ENCODE data around the gene MACROD2. TPM values are rescaled to one million over a fixed set of nuclear protein-coding genes. Genes with fewer than 3 reads are reported as not detected.

MACROD2 gene
- polyA plus RNA-seq, 2 of the 4 experiments (the other 2 are of a cell fraction) = 0.96 to 1.3 TPM

- Histone ChIP-seq H3K4me1 (no peaks in the 10 kb centered on the region), H3K4me2 (no peak overlapping the region), H3K9me3 (no peaks in the 10 kb centered on the region), H3K27ac (no peak overlapping the region), H3K4me3 (no peak overlapping the region)
- ATAC-seq (no peak), FAIRE-seq (no peak), DNase-seq (ENCODE audit: low read depth in 1 of 2, low spot score in 1 of 2) (no peak)
- ChIA-PET POLR2A (no interaction called here), CTCF (no interaction called here)
- WGBS (ENCODE audit: missing lambda C conversion rate) = 70% methylated on average over 4 of the region's 4 CpGs
- TF ChIP-seq NFE2L2 (conservative IDR thresholded peaks at IDR 0.05; ENCODE audit: low read length) (no peak), MAFK (IDR thresholded peaks at IDR 0.05; ENCODE audit: partially characterized antibody) (peak; percentile 43)
Observed at GRCh38 chr20:14282140-14282539, 286.8 kb downstream of the MACROD2 start.

DNA sequence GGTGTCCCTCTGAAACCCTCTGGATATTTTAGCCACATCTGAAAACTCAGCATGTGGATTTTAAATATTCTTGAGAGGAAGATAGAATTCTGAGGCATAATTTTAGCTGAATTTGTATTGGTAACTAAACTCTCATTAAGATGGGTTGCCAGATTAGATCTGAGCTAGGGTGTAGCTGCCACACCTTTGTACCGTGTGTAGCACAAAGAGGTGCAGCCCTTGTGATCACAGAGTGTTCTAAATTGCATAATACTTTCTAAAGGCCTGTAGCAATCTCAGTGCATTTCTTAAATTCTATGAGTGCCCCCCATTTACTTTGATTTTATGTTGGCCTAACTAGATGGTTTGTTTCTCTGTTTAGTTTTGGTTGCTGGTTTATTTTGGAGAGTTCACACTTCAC is 289.1 kb downstream of the MACROD2 start:
- no peak for ATAC-seq
- no peak for DNase-seq (ENCODE audit: low read depth in 1 of 2, low spot score in 1 of 2)
- Histone ChIP-seq H3K4me2 (no peak overlapping the region), H3K9me3 (no peaks in the 10 kb centered on the region), H3K27ac (no peak overlapping the region; a peak in 1 of 6 replicates), H3K4me3 (no peak overlapping the region), H3K4me1 (peaks cover 10% of the 10 kb centered on the region; the same call in 1 of the 3 replicates)
- 61% methylated on average over 1 of the region's 1 CpG for WGBS (ENCODE audit: missing lambda C conversion rate)
- ChIA-PET POLR2A (no interaction called here), CTCF (interaction anchor here (0.6 to 0.9 kb wide), 2 partner anchors 12 to 578 kb away, joined by 3 read pairs; no protein-coding TSS in a partner anchor)
- no peak for FAIRE-seq
- TF ChIP-seq HOXB13 (CRISPR knock-in tag; IDR thresholded peaks at IDR 0.05; ENCODE audit: low read depth) (no peak), BCL3 (IDR thresholded peaks at IDR 0.05) (no peak), MAZ (IDR thresholded peaks at IDR 0.05; ENCODE audit: borderline replicate concordance, low read depth, low read length) (no peak), CEBPB (IDR thresholded peaks at IDR 0.05) (no peak)

GRCh38 chr20:14288341-14289330 is 293.3 kb downstream of the MACROD2 start:
- H3K4me1 ChIP-seq = peaks cover 11% of the 10 kb centered on the region; the same call in 1 of the 3 replicates
- H3K4me2 ChIP-seq = peak overlapping the region; percentile 28; the same call in 2 of the 3 replicates
- no peak for FAIRE-seq
- POLR2A ChIA-PET = no interaction called here
- no peak overlapping the region for H3K4me3 ChIP-seq
- peak overlapping the region in 1 of 2 experiments; percentile 6; a peak in 1 of 6 replicates for H3K27ac ChIP-seq
- peak; percentile 83 to 89 for ATAC-seq
- peak; percentile 33 to 42 for DNase-seq (ENCODE audit: low read depth in 1 of 2, low spot score in 1 of 2)
- CTCF ChIA-PET = no interaction called here
- H3K9me3 ChIP-seq = no peaks in the 10 kb centered on the region
- no peak for TF ChIP-seq FOSL2 (IDR thresholded peaks at IDR 0.05)
- TF ChIP-seq FOSL2 (CRISPR knock-in tag; IDR thresholded peaks at IDR 0.05) = peak; percentile 39
- no peak for TF ChIP-seq ELK1 (IDR thresholded peaks at IDR 0.05; ENCODE audit: low read depth, low read length)
- 32% methylated on average over 3 of the region's 3 CpGs for WGBS (ENCODE audit: missing lambda C conversion rate)

DNA sequence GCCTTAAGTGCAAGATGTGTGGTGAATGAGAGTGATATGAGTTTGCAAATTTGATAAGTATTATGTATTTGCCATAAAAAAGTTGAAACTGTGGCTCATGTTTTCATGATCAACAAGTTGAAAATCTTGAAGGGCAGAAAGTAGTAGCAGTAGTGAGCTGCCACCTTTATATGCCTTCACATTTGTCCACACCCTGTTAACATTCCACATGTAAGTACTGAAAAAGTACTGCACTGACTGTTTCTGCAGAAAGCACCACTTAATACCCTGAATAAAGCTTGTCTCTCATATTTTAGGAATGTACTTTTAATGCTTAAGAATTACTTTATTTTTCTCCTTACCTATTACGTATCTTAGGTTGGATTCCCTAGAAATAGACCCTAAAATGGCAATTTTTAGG is 296.2 kb downstream of the MACROD2 start:
- no peak overlapping the region for H3K27ac ChIP-seq
- peaks cover 11% of the 10 kb centered on the region; the same call in 1 of the 3 replicates for H3K4me1 ChIP-seq
- DNase-seq (ENCODE audit: low read depth in 1 of 2, low spot score in 1 of 2) (no peak), FAIRE-seq (peak; percentile 90), ATAC-seq (no peak)
- no peaks in the 10 kb centered on the region for H3K9me3 ChIP-seq
- no peak overlapping the region for H3K4me2 ChIP-seq
- WGBS (ENCODE audit: missing lambda C conversion rate) = 66% methylated on average over 1 of the region's 1 CpG
- TF ChIP-seq, protein P1, sequence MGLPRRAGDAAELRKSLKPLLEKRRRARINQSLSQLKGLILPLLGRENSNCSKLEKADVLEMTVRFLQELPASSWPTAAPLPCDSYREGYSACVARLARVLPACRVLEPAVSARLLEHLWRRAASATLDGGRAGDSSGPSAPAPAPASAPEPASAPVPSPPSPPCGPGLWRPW (IDR thresholded peaks at IDR 0.05) = no peak
- no peak for TF ChIP-seq TFCP2L1 (CRISPR knock-in tag; IDR thresholded peaks at IDR 0.05)
- no peak for TF ChIP-seq SMC3 (IDR thresholded peaks at IDR 0.05)
- POLR2A ChIA-PET = no interaction called here
- H3K4me3 ChIP-seq = no peak overlapping the region
- CTCF ChIA-PET = interaction anchor here (1.2 kb wide), 1 partner anchor 102 kb away, joined by 3 read pairs; no protein-coding TSS in a partner anchor

DNA sequence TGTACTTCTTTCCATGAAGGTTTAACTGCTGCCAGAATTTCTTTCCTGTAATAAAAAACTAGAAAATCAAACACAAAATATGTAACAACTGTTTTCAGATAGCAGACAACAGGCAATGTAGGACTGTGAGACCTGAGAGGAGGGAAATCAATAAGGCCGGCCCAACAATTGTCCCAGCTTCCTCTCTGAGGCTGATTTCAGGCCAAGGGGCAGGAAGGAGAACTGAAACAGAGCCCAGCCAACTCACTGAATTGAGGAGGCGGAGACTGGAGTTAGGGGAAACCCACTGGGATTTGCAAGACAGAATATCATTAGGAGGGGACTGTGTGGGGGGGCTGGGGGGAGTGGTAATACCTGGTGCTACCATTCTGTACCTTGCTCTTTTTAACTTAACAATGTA is 299.9 kb downstream of the MACROD2 start:
- no peak for ATAC-seq
- Histone ChIP-seq H3K4me3 (no peak overlapping the region), H3K9me3 (no peaks in the 10 kb centered on the region), H3K4me1 (no peaks in the 10 kb centered on the region), H3K4me2 (no peak overlapping the region), H3K27ac (no peak overlapping the region)
- FAIRE-seq = no peak
- ChIA-PET CTCF (no interaction called here), POLR2A (no interaction called here)
- DNase-seq (ENCODE audit: low read depth in 1 of 2, low spot score in 1 of 2) = no peak
- WGBS (ENCODE audit: missing lambda C conversion rate) = 39% methylated on average over 2 of the region's 2 CpGs
- TF ChIP-seq EP300 (IDR thresholded peaks at IDR 0.05) (no peak), RNF2 (IDR thresholded peaks at IDR 0.05; ENCODE audit: borderline replicate concordance, low read depth) (no peak), TFCP2L1 (CRISPR knock-in tag; IDR thresholded peaks at IDR 0.05) (no peak), HDAC2 (IDR thresholded peaks at IDR 0.05) (no peak), SREBF2 (IDR thresholded peaks at IDR 0.05) (no peak), MAZ (IDR thresholded peaks at IDR 0.05; ENCODE audit: borderline replicate concordance, low read depth, low read length) (no peak), RARB (CRISPR knock-in tag; IDR thresholded peaks at IDR 0.05) (no peak), HEYL (CRISPR knock-in tag; IDR thresholded peaks at IDR 0.05) (no peak), CHD2 (IDR thresholded peaks at IDR 0.05; ENCODE audit: low read length, partially characterized antibody) (no peak), PHF8 (IDR thresholded peaks at IDR 0.05; ENCODE audit: borderline replicate concordance, low read depth) (no peak), CBX8 (IDR thresholded peaks at IDR 0.05) (no peak), POLR2AphosphoS2 (conservative IDR thresholded peaks at IDR 0.05; ENCODE audit: low read length) (no peak)
- TF ChIP-seq, protein P2, sequence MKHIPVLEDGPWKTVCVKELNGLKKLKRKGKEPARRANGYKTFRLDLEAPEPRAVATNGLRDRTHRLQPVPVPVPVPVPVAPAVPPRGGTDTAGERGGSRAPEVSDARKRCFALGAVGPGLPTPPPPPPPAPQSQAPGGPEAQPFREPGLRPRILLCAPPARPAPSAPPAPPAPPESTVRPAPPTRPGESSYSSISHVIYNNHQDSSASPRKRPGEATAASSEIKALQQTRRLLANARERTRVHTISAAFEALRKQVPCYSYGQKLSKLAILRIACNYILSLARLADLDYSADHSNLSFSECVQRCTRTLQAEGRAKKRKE (CRISPR knock-in tag; IDR thresholded peaks at IDR 0.05; ENCODE audit: low read depth) = no peak

All from A549 (cell line).